Suppressor macrophage treated with lipopolysaccharide for 4 hours (primary cell): Measurements from ENCODE around the gene RNGTT.
A peak's percentile ranks its signal among the peaks of the same experiment; 100 is the strongest.
"Not testable (repeated sequence)": the region's sequence is repeated elsewhere in the genome, so short reads cannot be mapped to it uniquely, and the experiment has no call there.

Experiments
- DNase-seq: peaks from one replicate; pipeline ENCODE4 v3.0.0-alpha.2; 2020

Gene RNGTT

DNA sequence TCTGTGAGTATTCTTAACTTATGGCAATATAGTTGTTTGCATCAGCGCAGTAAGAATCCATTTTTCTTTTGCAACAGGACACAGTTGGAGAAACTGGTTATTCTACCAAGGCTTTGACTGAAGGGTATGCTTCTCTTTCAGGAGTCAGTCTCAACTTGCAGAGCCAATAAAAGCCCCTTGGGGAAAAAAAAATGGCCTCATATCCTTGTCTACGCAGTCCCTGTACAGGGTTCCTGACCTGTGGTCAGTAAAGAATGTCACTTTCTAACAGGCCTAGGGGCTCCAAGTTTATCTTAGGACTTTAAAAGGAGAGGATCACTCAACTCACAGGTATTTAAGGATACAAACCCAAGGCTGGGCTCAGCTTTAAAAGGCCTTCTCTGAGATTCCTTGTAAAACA, 6.9 kb upstream of the RNGTT start:
- no peak for DNase-seq

DNA sequence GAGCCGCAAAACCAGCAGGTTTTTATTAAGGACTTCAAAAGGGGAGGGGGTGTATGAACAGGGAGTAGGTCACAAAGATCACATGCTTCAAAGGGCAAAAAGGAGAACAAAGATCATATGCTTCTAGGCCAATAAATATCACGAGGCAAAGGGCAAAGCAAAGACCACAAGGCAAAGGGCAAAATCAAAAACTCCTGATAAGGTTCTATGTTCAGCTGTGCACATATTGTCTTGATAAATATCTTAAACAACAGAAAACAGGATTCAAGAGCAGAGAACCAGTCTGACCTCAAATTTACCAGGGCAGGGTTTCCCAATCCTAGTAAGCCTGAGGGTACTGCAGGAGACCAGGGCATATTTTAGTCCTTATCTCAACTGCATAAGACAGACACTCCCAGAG, 5.8 kb upstream of the RNGTT start:
- DNase-seq, result not testable (repeated sequence)

DNA sequence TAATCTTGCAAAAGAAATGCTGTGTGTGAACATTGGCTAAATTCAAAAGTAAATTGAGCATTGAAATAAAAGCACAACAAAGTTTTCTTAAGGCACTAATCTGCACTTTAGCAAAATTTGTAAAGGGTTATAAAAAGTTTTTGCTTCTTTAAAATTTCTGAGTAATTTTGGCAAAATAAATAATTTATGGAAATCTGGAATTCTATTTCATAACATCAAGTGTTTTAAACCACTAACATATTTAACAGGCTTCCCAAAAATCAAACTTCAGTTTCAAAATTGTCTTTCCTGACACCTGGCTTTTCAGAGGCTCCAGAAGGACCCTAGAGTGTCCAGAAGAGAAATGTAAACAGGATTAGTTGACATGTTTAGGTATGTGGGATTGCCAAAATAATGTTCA, 4.5 kb upstream of the RNGTT start:
- DNase-seq, result no peak

DNA sequence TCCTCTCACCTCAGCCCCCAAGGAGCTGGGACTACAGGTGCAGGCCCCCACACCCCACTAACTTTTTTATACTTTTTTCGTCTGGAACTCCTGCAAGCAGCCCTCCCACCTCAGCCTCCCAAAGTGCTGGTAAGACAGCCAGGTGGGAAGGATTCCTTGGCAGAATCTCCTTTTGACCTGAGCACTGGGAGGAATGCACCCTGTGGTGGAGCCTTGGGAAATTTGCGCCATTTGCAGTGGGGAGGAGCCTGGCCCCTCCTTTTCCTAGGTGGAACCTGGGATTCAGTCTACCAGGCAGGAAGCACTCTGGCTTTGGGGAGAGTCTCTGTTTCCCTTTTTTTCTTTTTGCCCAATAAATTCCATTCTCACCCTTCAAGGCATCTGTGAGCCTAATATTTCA, 2.3 kb upstream of the RNGTT start:
- no peak for DNase-seq

DNA sequence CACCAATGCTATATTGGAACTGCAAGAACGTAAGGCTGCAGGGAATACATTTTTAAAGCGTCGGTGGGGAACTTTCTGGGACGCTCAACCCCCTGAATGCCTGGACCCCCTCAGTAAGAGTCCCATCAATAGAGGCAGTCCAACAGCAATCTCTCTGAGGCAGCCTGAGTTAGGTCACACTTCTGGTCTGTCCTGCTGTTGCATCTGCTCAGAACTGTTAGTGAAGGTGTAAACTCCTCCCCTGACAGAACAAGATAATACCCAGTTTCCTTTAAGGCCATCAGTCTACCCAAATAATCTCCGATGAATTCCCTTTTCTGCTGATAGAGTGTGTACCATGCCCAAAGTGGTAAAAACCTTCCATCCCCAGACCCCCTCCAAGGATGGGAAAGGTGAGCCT, 1.1 kb upstream of the RNGTT start:
- no peak for DNase-seq

DNA sequence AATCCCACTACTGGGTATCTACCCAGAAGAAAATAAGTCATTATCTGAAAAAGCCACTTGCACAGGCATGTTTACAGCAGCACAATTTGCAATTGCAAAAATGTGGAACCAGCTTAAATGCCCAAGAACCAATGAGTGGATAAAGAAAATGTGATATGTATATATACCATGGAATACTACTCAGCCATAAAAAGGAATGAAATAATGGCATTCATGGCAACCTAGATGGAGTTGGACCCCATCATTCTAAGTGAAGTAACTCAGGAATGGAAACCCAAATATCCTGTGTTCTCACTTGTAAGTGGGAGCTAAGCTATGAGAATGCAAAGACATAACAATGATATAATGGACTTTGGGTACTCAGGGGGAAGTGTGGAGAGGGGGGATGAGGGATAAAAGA, 4.6 kb downstream of the RNGTT start:
- no peak for DNase-seq

DNA sequence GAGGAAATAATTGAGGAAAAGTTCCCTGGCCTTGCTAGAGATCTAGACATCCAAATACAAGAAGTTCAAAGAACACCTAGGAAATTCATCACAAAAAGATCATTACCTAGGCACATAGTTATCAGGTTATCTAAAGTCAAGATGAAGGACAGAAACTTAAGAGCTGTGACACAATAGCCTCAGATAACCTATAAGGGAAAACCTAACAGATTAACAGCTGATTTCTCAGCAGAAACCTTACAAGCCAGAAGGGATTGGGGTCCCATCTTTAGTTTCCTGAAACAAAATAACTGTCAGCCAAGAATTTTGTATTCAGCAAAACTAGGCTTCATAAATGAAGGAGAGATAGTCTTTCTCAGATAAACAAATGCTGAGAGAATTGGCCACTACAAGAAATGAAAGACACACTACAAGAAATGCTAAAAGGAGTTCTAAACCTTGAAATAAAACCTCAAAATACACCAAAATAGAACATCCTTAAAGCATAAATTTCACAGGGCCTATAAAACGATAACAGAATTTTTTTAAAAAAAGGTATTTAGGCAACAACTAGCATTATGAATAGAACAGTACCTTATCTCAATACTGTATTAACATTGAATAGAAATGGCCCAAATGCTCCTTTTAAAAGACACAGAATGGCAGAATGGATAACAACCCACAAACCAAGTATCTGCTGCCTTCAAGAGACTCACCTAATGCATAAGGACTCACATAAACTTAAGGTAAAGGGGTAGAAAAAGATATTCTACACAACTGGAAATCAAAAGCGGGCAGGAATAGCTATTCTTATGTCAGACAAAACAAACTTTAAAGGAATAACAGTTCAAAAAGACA, 9.7 kb downstream of the RNGTT start:
- DNase-seq, result no peak

DNA sequence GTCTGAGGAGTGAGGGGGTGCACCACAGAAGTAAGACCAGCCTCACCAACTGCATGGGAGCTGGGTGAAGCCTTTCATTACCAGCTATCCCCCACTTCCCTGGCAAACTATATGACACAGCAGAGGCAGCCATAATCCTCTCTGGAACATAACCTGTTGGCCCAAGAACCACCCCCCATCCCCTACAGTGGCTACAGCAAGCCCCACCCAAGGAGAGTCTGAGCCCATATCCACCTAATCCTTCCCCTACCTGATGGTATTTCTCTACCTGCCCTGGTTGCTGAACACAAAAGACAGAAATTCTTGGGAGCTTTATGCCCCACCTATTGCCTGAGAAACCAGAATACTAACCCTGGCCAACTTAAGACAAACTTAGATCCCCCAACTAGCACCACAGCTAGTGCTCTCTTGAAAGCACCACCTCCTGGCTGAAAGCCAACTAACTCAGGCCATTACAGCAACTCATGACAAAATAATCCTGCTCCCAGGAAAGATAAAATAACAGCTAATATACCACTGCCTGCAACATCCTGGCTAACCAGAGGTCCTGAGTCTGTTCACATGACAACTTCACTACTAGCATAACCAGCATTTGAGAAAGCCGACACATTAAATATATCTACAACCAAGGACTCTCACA, 11.2 kb downstream of the RNGTT start:
- DNase-seq, result no peak

DNA sequence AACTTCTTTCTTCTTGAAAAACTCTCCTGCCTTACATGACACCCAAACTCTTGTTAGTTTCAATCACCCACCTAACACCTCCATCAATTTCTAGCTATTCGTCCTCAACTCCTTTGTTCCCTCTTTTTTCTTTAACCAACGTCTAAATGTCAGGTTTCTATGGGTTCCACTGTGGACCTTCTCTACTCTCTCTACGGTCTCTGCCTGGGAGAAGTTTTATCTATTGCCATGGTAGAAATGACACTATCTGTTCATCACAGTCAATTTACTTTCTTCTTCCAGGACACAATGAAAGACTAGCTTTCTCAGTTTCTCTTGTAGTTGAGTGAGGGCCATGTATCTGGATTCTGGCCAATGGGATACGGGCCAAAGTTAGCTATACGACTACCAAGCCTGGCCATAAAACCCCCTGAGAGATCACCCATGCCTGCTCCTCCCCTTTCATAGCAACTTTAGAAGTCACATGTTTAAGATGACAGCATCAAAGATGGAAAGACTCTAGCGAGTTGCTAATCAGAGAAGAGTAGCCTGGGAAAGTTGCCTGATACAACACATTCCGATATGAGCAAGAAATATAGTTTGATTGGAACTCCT, 17.9 kb downstream of the RNGTT start:
- no peak for DNase-seq

DNA sequence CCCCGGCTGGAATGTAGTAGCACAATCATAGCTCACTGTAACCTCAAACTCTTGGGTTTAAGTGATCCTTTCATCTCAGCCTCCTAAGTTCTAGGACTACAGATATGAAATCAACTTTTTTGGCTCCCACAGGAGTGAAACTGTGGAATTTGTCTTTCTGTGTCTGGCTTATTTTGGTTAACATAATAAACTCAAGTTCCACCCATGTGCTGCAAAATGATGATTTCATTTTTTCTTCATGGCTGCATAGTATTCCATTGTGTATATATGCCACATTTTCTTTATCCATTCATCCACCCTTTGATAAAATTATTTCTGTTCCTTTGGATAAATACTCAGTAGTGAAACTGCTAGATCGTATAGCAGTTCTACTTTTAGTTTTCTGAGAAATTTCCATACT, 29.9 kb downstream of the RNGTT start:
- DNase-seq, result no peak

DNA sequence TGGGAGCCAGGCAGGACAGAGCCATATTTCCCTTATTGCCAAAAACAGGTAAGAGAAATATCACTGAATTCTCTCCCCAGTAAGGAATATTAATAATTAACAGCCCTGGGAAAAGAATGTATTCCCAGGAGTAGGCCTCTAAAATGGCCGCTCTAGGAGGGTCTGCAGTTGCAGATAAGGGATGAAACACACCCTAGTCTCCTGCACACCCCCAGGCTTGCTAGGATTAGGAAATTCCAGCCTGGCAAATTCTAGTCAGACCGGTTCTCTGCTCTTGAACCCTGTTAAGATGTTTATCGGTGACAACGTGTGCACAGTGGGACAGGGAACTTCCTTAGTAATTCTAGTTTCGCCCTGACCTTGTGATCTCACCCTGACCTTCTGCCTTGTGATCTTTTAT, 31.4 kb downstream of the RNGTT start:
- DNase-seq, result not testable (repeated sequence)

DNA sequence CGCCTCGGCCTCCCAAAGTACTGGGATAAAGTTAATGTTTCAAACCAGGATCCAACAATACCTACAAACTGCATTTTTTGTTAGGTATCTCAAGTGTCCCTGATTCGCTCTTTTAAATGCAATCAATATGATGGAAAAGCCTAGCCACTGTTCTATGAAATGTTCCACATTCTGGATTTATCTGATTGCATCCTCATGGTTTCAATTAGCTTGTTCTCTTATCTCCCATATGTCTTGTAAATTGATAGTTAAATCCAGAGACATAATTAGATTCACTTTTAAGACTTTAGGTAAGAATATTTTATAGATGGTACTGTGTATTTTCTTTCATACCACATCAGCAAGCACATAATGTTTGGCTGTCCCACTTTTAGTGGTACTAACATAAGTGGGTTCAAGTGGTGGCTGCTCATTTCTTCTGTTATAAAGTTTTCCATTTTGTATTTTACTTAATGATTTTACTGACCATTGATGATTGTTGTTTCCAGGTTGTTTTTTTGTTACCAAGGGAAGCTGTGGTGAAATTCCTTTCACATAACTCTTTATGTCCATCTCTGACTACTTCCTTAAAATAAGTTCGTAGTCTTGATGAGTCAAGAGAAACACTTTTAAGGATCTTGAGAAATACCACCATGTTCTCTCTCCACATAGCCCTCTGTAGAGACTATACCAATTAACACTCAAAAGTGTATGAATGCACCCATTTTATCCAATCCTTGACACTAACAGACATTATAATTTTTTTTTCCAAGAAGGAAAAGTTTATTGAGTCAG, 40.5 kb downstream of the RNGTT start:
- peak; percentile 69 for DNase-seq

DNA sequence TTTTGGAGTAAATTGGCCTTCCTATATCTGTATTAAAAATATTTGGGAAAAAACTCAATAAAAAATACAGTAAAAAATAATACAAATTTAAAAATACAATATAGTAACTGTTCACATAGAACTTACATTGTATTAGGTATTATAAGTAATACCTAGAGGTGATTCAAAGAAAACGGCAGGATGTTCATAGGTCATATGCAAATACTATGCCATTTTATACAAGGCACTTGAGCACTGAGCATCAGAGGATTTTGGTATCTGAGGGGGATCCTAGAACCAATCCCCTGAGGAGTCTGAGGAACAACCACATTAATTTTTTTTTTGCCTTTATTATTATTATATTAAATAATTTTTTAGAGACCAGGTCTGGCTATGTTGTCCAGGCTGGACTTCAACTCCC, 41.7 kb downstream of the RNGTT start:
- DNase-seq, result no peak

DNA sequence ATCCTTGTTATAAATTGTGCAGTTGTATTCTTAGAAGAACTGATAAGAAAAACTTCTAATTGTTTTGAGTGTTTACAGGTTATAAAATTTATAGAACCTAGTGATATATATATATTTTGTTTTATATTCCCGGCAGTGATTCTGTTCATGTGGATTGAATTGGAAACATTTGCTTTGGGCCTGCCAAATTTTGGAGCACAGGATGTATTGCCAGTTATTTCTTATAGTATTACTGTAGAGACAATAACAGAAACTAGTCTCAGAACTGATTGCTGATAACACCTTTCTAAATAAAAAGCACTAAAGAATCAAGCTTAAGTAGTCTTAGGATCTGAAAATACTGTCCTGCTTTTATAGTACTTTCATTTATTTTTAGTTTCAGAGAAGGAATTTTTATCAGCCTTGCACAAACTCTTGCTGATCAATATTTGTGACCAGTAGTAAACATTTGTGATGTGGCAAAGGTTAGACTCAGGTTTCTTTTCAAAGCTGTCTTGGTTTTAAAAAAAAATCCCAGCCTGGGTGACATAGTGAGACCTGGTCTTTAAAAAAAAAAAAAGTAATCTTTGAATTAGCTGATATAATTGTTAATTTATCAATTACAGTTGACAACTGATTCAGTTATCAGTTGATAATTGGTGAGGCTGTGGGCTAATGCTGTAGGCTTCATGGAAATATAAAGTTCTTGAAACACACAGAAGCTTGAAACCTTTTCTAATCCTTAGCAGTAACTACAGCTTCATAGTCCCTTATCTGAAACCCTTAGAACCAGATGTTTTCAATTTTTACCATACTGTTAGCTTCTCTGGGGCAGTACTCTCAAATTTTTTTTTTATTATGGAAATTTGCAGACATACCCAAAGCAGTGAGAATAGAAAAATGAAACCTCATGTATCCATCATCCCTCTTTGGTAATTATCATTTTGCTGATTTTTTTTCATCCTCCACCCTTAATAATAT, 42.4 kb downstream of the RNGTT start:
- no peak for DNase-seq

DNA sequence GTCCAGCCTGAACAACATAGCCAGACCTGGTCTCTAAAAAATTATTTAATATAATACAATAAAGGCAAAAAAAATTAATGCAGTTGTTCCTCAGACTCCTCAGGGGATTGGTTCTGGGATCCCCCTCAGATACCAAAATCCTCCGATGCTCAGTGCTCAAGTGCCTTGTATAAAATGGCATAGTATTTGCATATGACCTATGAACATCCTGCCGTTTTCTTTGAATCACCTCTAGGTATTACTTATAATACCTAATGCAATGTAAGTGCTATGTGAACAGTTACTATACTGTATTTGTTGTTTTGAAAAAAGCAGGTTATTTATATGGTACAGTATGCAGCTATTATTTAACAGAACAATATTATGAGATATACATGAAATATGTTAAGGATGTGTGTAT, 43.3 kb downstream of the RNGTT start:
- DNase-seq, result no peak

DNA sequence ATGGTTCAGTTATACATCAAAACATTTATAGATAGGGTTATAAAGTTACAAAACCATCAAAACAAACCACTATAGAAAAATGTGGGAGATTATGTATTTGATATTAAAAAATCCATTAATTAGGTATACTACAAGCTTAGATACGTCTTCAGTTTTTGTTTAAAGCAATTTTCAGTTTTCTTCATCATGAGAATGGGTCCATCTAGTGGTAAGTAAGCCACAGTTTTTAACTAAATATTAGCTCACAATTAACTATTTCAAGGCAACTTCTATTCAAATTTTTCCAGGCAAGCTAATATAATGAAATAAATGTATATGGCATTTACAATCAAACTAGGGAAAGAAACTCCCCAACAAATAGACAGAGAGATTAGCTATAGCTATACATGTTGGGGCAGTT, 44.4 kb downstream of the RNGTT start:
- DNase-seq, result no peak

DNA sequence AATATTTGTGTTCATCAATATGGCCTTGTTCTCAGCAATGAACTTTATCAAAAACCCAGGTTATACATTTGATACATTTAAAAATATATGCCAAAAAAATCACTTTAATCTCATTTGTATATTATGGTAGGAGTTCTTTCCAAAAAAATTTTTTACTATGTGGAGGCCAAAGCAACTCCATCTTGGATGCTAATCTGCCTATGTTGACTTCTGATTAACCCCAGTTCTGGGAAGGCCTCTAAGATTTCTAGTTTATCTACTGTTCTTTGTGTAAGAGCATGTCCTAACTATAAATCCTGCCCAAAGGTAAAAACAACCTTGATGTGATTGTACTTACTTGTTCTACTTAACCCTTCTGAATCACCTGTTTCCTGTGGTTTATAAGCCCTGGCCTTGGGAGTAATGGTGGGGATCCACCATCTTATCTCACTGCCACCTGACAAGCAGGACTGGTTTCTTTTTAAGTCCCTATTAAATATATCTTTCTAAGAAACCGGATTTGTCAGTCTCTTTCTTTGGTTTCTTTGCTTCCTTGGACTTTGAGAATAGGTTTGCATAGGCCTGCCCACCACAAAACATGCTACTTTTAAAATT, 46.7 kb downstream of the RNGTT start:
- no peak for DNase-seq

DNA sequence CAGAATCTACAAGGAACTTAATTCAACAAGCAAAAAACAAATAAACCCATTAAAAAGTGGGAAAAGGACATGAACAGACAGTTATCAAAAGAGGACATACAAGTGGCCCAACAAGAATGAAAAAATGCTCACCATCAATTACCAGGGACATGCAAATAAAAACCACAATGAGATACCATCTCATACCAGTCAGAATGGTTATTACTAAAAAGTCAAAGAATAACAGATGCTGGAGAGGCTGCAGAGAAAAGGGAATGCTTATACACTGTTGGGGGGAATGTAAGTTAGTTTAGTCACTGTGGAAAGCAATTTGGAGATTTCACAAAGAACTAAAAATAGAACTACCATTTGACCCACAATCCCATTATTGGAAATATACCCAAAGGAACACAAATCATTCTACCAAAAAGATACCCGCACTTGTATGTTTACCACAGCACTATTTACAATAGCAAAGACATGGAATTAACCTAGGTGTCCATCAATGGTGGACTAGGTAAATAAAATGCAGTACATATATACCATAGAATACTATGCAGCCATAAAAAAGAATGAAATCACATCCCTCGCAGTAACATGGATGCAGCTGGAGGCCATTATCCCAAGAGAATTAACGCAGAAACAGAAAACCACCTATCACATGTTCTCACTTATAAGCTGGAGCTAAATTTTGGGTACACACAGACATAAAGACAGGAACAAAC, 48.4 kb downstream of the RNGTT start:
- no peak for DNase-seq

DNA sequence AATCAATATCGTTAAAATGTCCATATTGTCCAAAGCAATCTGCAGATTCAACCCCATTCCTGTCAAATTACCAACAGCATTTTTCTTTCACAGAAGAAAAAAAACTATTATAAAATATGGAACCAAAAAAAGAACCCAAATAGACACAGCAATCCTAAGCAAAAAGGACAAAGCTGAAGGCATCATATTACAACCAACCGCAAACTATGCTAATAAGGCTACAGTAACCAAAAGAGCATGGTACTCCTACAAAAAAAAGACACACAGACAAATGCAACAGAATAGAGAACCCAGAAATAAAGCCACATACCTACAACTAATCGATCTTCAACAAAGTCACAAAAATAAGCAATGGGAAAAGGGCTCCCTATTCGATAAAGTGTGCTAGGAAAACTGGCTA, 49.2 kb downstream of the RNGTT start:
- DNase-seq, result no peak

DNA sequence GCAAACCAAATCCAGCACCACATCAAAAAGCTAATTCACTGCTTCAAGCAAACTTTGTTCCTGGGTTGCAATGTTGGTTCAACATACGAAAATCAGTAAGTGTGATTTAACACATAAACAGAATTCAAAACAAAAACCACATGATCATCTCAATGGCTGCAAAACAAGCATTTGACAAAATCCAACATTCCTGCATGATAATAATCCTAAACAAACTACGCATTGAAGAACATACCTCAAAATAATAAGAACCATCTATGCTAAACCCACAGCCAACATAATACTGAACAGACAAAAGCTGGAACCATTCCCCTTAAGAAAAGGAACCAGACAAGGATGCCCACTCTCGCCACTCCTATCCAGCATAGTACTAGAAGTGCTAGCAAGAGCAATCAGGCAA, 49.9 kb downstream of the RNGTT start:
- DNase-seq, result no peak
